DMS 273 (cell line): ENCODE results near the gene MALRD1.

Source experiments
- DNase-seq: peaks from one replicate; lab custom pipeline; 2025; ENCODE audit not compliant: unreplicated experiment; lab: John Stamatoyannopoulos, UW

Gene MALRD1

DNA sequence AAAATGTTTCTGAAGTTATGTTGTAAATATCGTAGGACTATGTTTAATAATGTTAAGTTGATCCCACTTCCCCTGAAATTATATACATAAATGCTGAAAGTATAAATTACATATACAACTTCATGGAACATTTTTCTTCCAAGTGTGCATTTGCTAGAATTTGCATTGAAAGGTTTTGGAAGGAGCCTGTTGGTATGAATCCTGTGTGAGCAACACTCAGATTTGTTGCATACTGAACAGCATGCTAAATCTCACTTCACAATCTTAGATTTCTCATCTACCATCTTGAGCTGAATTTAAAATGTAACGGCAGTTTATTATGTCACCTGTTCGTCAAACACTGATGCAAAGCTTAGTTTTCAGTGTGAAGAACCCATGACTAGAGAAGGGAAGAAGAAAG lies 172.6 kb downstream of the MALRD1 start:
- no peak for DNase-seq

DNA sequence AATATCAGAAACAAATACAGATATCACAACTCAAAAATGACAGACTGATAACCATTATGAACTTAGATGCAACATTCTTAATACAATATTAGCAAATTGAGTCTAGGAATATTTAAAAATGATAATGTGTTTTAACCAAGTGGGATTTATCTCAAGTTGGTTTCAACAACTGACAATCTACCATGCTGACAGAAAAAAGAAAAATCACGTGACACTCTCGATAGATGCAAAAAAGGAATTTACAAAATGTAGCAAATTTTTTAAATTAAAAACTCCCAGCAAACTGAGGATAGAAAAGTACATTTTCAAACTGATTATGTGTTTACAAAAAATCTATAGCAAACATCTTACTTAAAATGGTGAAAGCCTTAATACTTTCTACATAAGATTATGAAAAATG lies 177.4 kb downstream of the MALRD1 start:
- no peak for DNase-seq

DNA sequence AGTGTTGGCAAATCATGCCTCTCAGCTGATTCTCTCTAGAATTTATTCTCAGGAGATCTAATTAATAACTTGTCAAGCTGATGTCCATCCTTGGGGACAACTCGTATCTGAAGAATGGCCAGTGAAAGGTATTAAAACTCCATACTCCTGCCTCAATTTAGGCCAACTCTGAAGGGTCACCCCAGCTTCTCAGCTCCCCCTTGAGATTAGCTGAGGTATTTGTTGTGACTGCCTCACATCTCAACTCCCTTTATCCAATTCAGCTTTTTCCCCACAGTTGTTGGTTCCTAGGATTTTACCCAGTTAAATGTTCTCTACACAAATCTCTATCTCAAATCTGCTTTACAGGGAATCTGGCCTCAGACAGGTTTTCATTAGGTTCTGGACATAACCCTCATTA lies 182.4 kb downstream of the MALRD1 start:
- DNase-seq, result no peak

DNA sequence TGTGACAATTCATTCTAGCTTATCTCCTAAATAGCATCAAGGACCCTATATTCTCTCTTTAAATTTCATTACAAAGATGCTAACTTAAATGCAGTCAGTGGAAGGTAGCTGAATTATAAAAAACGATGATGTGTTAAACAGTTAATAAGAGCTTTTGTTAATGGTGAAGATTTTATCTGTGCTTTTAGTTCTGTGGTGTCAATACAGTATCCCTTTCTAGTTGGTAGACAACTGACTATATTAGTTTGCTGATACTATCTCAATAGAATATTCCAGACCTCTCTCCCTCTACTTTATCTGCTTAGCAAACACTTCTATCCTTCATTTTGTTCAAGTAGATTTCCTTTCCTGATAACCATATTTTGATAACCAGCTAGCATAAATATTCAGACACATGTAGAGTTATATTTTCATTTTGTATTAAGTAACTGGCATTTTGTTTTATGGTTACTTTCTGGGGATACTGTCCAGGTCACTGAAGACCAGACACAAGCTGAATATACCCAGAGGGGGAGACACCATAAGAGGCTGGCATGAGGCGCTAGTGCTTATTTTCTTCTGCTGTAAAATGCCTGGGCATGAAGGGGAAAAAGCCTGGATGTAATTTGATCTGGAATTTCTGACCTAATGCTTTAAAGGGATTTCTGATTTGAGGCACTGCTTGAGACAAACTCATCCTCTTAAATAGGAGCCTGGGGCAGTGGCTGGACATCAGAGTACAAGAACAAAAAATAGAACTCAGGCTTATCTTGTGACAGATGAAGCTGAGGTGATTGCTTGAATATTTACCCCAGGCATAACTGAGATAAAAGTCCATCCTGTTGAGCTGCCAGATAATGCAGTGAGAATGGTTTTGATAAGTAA lies 197.5 kb downstream of the MALRD1 start:
- no peak for DNase-seq

DNA sequence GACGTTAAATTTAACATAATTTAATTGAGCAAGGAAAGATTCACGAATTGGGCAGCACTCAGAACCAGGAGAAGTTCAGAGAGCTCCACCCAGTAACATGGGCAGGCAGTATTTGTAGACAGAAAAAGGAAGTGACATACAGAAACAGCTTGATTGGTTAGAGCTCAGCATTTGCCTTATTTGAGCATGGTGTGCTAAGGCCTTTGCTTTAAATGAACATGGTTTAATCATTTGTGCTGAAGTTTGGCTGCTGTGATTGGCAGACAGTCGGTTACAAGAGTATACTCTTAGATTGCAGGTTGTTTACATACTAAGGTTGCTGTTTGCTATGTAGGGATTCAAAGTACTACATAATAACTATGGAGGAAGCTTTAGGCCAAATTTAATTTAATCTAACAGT lies 199.2 kb downstream of the MALRD1 start:
- DNase-seq, result no peak

DNA sequence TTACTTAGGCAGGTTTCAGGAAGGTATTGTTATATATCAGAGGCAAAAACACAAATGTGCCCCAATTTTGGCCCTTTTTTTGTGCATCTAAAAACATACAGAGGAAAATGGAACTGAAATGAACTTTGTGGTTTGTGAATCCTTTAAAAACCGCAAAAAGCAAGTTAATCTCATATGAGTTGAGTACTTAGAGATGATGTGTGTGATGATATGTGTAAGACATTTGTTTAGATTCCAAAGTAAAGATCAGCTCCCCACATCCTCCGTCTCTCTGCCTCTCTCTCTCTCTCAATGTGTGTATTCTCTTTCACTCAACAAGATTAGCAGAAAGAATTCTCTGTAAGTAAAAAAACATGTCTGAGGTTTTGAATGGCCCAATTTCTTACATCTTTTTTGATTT lies 201.9 kb downstream of the MALRD1 start:
- DNase-seq, result no peak

DNA sequence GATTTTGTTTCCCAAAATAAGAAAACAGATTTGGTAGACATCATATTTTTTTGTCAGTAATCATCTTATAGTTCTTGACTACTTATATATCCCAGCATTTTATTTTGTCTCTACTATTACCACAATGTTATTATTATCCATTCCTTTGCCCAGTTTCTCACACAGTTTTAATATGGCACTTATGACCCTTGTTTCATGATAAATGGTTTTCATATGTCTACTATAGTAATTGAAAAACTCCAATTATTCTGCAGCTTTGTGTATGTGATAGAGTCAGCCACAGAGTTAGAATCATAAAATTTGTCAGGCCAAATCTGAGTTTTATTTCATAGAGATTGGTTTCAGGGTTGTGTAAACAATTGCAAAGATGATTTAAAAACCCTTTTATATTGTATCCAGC lies 203.9 kb downstream of the MALRD1 start:
- no peak for DNase-seq

DNA sequence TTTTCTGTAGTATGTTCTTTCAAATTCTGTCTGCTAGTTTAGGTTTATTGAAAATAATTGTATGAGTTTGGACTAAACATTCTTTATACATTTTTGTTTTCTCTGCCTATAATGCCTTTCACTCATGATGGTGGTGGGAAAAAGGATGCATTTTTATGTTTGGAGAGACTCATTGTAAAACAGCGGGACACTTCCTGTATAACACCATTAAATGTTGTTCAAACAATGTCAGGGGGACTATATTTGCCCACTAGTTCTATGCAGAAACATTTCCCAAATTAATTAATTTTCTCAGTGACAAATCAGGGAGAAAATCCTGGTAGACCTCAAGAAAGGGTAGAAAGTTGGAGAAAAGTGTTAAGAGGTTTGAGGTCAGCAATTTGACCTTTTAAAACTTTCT lies 207.7 kb downstream of the MALRD1 start:
- no peak for DNase-seq

DNA sequence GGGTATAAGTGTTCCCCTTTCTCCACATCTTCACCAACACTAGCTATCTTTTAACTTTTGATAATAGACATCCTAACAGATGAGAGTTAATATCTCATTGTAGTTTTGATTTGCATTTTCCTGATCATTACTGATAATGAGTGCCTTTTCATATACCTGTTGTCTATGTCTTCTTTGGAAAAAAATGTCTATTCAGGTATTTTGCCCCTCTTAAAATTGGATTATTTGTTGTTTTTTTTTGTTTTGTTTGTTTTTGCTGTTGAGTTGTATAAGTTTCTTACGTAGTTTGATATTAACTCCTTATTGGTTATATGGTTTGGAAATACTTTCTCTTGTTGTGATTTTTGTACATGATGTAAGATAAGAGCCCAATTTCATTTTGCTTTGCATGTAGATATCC lies 214.7 kb downstream of the MALRD1 start:
- DNase-seq, result no peak

DNA sequence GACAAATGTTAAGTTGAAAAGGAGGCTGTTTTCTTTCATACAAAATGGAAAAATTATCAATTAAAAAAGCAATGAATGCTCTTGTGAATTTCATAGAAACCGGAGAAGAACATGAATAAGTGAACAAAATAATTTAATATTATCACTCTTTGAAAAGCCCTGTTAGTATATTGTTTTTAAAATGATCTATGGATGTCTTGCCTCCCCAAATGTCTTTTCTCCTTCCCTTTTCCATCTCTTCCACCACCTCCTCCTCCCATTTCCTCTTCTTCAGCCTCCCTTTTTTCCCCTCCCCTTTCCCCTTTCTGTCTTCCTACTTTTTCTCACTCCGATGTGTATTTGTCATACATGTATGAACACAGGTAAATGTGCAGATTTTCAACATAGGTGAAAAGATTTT lies 234.7 kb downstream of the MALRD1 start:
- no peak for DNase-seq

DNA sequence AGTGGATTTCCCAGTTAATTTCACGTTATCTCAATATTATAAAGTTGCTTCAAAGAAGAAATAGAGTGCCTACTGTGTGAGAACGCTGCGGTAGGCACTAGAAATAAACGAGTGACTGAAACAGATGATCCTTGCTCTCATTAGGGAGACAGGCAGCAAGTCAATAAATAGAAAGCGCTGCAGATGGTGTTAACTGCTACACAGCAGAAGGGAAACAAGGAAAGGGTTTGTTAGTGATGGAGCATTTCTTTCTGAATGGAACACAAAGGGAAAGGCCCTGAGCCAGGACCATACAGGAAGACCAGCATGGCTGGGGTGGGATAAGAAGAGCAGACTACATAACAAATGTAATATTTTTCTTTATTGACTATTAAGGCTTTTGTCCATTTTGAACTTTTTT lies 235.2 kb downstream of the MALRD1 start:
- no peak for DNase-seq

DNA sequence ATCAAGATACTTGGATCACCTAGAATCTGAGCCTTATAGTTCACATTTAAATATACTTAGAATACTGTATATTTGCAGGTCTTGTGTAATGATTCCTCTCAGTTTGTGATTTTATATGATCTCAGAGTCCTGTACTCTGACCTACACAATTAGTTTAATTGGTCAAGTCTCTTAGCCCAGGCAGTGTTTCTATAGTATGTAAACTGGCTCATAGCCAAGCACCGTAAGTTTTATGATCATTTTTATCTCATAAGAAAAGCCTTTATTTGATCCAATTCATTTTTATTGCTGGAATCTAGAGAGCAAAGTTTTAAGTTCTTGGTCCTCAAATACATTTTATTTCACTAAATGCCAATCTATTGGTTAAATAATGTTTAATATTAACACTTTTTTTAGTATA lies 242.2 kb downstream of the MALRD1 start:
- DNase-seq, result no peak

DNA sequence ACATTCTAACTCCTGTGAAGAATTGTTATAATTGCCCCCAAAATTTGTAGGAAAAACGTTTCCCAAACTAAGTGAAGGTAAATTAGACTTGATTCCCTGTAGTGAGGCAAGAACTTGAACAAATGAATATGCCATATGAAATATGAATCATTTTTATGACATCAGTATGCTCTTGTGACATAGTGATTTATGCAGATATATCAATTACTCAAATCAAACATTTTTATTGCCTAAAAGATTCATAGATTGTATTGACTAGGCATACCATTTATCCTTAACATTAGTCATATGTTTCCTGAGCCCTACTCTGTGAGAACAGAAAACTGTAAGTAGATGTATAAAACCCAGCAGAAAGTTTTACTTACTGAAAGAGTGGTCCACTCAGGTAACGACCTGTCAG lies 245.6 kb downstream of the MALRD1 start:
- DNase-seq, result no peak

DNA sequence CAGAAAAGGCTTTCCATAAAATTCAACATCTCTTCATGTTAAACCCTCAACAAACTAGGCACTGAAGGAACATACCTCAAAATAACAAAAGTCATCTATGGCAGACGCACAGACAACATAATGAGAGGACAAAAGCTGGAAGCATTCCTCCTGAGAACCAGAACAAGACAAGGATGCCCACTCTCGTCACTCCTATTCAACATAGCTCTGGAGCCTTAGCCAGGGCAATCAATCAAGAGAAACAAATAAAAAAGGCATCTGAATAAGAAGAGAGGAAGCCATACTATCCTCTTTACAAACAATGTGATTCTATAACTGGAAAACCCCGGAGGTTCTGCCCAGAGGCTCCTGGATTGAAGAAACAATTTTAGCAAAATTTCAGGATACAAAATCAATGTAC lies 251.0 kb downstream of the MALRD1 start:
- DNase-seq, result no peak

DNA sequence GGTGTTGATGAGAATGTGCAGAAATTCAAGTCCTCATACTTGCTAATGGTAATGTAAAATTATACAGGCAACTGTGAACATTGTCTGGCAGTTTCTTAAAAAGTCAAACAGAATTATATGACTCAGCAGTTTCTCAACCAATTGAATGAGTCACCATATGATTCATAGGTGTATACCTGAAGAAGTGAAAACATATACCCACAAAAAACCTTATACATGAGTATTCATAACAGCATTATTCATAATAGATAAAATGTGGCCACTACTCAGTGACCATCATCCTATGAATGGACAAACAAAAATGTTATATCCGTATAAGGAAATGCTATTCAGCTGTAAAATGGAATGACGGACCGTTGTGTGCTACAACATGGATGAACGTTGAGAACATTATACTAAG lies 253.5 kb downstream of the MALRD1 start:
- DNase-seq, result no peak

DNA sequence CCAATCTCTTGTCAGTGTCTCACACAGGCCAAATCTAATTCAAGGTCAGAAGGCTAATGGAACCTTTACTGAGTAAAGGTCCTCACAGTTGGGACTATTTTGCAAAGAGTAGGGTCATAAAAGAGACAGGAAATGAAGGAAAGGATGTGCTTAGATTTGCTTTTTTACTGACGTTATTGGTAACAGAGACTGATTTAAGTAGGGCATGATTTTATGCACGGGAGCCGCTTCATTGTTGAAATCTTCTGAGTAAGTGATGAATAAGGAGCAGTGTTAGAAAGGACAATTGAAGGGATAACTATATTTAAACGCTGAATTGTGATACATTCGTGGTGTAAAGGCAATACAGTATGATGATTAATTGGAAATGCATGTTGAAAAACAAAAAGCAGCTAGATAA lies 261.5 kb downstream of the MALRD1 start:
- DNase-seq, result no peak

DNA sequence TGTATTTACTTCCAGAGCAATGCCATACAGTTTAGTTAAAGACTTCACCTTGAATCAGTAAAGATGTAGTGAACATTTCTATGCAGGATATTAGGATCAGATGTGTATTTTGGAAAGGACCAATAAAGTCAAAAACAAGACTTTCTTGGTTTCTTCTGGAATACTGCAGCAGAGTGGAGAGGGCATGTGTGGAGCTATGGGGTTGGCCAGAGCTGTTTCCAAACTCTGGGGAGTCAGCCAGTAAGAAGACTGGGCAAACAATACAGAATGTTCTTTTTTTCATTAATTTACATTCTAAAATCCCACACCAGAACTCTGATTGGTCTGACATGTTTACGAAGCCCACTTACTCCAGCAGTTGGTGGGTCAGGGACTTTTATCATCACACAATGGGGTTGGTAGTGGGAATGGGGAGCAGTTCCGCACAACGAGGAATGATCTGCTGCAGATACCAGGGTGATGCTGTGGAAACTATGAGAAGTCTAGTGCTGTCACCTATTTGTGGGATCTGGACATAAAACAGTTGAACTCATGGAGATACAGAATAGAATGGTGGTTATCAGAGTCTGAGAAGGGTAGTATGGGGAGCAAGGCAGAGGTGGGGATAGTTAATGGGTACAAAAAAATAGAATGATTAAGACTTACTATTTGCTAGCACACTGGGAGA lies 267.7 kb downstream of the MALRD1 start:
- no peak for DNase-seq

DNA sequence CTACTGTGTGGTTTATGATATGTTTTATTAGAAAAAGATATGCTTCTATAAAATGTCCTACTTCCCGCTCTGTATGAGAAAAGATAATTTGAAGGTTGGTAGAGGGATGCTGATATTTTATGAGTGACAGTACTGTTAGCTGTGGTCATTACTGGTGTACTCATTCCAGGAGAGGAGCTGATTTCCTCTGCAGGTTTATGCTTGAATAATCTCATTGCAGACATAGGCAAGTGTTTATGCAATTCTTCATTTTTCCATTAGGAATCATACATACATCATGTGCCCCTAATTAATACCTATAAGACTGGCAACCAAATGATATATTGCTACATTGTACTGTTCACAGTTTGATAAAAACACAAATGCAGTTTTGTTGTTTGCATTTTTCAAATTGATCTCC lies 269.4 kb downstream of the MALRD1 start:
- no peak for DNase-seq

DNA sequence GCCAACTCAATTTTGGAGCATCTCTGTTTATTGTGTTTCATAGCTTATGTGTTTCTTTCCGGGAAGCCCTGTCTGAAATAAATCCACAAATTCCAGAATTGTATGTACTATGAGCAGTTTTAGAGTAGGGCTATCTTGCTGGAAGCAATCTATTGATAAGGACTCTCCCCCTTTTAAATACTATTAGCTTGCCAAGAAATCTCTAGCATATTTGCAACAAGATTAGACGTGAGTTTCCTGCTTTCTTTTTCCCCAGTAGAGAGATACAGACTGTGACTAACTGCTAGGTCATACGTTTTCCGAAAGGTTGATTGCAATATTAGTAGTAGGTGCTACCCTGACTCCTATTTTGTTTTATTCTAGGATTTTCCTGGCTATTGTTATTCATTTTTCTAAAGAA lies 277.0 kb downstream of the MALRD1 start:
- DNase-seq, result no peak

DNA sequence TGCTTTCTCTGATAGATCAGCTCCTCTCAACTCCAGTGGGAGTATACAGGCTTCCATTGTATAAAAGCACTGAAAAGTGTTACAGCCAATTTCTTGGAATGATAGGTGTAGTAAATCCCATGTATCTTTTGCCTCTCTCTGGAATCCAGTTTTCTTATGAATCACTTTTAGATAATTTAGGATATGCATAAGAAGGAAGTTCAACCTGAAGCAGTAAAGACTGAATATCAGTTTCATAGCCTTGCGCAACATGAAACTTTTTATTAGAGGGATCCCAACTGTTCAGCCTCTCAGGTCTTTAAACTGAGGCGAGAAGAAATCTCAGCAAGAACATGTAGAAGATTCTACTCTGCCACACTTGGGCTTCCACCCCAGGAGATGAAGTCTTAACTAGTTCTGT lies 280.0 kb downstream of the MALRD1 start:
- DNase-seq, result no peak

DNA sequence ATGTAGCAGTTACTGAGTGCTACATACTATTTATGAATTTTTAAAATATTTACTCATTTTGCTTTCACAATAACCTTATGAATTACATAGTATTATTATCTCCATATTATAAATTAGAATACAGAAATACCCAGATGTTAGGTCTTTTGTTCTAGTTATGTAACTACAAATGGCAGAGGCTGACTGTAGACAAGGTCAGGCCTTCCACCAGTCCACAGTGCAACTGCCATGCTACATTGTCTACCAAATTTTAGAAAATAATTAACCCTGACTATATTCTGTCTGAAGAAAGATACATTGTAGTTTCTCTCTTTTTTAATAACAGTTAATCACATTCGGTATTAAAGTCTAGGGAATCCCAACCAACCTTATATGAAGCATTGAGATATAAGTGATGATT lies 280.9 kb downstream of the MALRD1 start:
- no peak for DNase-seq

DNA sequence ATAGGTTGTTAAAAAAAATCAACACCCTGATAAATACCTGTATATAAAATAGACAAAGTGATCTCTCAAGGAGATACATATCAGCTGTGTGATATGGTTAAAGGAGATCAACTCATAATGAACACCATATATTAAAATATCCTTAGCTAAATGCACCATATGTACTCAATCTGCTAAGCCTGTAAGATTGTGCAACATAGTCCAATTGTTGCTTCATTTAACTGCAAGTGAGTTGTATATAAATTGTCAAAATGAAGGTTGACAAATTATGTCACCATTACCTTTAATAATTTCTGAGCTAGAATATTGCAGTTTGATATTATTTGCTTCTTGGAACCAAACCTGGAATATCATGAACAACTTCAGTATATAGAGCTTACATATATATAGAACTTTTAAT lies 283.7 kb downstream of the MALRD1 start:
- no peak for DNase-seq

DNA sequence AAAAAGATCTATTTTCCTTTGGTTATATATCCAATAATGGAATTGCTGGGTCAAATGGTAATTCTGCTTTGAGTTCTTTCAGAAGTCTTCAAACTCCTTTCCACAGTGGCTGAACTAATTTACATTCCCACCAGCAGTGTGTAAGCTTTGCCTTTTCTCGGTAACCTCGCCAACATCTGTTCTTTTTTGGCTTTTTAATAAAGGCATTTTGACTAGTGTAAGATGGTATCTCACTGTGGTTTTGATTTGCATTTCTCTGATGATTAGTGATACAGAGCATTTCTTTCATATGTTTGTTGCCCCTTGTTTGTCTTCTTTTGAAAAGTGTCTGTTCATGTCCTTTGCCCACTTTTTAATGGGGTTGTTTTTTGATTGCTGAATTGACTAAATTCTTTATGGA lies 285.0 kb downstream of the MALRD1 start:
- no peak for DNase-seq
